ENCODE results near the gene FGD4.

Gene FGD4

DNA sequence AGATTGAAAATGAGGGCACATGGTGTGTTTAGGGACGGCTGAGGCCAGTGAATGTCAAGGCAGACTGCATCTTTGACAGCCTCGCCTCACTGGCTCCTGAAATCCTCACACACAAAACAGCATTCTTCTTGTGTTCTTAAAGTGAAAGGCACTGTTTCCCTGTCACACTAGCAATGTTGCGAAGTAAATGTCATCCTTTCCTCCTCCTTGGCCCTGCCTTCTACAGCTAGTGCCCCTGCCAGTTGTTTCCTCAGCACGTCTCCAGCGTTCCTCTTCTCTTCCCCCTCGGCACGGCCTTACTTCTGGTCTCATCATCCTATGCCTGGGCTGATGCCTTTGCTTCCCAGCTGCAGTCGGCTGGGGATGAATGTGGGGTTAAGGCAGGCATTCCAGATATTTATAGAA, 150.3 kb downstream of the FGD4 start:
- Histone ChIP-seq H3K4me2 (ENCODE audit: insufficient read depth, low read length) (no peak overlapping the region), H2AFZ (ENCODE audit: low read depth, low read length) (no peak overlapping the region), H3K27ac (ENCODE audit: low read length) (no peak overlapping the region), H3K79me2 (ENCODE audit: insufficient read depth, low read length) (no peaks in the 10 kb centered on the region), H3K4me3 (ENCODE audit: low read depth in 1 of 2, low read length in 2 of 2) (no peak overlapping the region), H3K27me3 (ENCODE audit: insufficient read depth, low read length, poor library complexity) (no peaks in the 10 kb centered on the region), H4K20me1 (ENCODE audit: insufficient read depth, low read length) (no peaks in the 10 kb centered on the region), H3K9me3 (ENCODE audit: insufficient read depth, low read length, severe bottlenecking) (no peaks in the 10 kb centered on the region), H3K4me1 (ENCODE audit: insufficient read depth, low read length) (no peaks in the 10 kb centered on the region), H3K36me3 (ENCODE audit: insufficient read depth, low read length) (no peaks in the 10 kb centered on the region), H3K9ac (ENCODE audit: low read depth, low read length) (no peak overlapping the region)
- ATAC-seq (ENCODE audit: insufficient read depth, low read depth) (no peak), DNase-seq (no peak)
- TF ChIP-seq, protein P1, sequence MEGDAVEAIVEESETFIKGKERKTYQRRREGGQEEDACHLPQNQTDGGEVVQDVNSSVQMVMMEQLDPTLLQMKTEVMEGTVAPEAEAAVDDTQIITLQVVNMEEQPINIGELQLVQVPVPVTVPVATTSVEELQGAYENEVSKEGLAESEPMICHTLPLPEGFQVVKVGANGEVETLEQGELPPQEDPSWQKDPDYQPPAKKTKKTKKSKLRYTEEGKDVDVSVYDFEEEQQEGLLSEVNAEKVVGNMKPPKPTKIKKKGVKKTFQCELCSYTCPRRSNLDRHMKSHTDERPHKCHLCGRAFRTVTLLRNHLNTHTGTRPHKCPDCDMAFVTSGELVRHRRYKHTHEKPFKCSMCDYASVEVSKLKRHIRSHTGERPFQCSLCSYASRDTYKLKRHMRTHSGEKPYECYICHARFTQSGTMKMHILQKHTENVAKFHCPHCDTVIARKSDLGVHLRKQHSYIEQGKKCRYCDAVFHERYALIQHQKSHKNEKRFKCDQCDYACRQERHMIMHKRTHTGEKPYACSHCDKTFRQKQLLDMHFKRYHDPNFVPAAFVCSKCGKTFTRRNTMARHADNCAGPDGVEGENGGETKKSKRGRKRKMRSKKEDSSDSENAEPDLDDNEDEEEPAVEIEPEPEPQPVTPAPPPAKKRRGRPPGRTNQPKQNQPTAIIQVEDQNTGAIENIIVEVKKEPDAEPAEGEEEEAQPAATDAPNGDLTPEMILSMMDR (IDR thresholded peaks at IDR 0.05; ENCODE audit: borderline replicate concordance, extremely low read depth, low read length, poor library complexity, severe bottlenecking): no peak
- TF ChIP-seq EZH2 (IDR thresholded peaks at IDR 0.05; ENCODE audit: borderline replicate concordance, low read depth, low read length, severe bottlenecking): no peak

DNA sequence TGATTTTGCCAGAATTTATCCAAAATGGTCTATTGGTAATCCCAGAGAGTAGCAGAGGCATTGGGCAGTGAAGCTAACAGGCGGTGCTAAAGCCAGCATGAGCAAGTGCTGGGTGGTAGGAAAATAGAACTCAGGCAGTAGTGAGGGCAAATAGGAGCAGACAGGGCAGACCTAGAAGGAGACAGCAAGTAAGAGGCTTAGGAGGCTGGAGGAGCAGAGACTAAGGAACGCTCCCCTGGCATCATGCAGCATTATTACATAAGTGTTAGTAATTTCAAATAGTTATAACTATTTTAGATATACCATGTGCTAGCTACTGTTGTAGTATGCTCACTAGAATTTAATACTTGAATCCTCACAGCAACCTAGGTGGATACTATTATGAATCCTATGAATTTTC, 151.7 kb downstream of the FGD4 start:
- no peak overlapping the region for H3K4me2 ChIP-seq (ENCODE audit: insufficient read depth, low read length)
- H3K79me2 ChIP-seq (ENCODE audit: insufficient read depth, low read length): no peaks in the 10 kb centered on the region
- H3K27ac ChIP-seq (ENCODE audit: low read length): no peak overlapping the region
- H2AFZ ChIP-seq (ENCODE audit: low read depth, low read length): no peak overlapping the region
- H3K9me3 ChIP-seq (ENCODE audit: insufficient read depth, low read length, severe bottlenecking): no peaks in the 10 kb centered on the region
- H3K27me3 ChIP-seq (ENCODE audit: insufficient read depth, low read length, poor library complexity): no peaks in the 10 kb centered on the region
- H3K9ac ChIP-seq (ENCODE audit: low read depth, low read length): no peak overlapping the region
- no peaks in the 10 kb centered on the region for H3K4me1 ChIP-seq (ENCODE audit: insufficient read depth, low read length)
- no peak for TF ChIP-seq EZH2 (IDR thresholded peaks at IDR 0.05; ENCODE audit: borderline replicate concordance, low read depth, low read length, severe bottlenecking)
- TF ChIP-seq, protein P1 (IDR thresholded peaks at IDR 0.05; ENCODE audit: borderline replicate concordance, extremely low read depth, low read length, poor library complexity, severe bottlenecking): no peak
- H4K20me1 ChIP-seq (ENCODE audit: insufficient read depth, low read length): no peaks in the 10 kb centered on the region
- no peaks in the 10 kb centered on the region for H3K36me3 ChIP-seq (ENCODE audit: insufficient read depth, low read length)
- ATAC-seq (ENCODE audit: insufficient read depth, low read depth): no peak
- H3K4me3 ChIP-seq (ENCODE audit: low read depth in 1 of 2, low read length in 2 of 2): no peak overlapping the region
- DNase-seq: no peak

DNA sequence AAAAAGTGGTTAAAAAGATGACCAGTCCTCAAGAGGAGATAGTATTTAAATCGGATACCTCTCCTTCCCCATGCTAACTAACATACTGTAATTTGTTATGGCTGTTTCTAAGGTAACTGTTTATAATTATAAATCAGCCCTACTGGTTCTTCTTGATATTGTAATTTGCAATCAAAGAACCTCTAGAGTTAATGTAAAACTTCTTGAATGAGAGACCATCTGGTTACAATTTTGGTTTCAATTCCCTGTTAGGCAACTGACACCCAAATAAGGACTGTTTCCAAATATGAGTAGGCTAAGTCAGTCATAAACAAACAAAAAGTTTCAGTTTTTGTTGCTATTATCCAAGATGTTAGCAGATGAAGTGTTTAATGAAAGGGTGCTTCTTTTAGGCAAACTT, 159.5 kb downstream of the FGD4 start:
- Histone ChIP-seq H3K79me2 (ENCODE audit: insufficient read depth, low read length) (no peaks in the 10 kb centered on the region), H3K27me3 (ENCODE audit: insufficient read depth, low read length, poor library complexity) (no peaks in the 10 kb centered on the region), H3K27ac (ENCODE audit: low read length) (no peak overlapping the region), H3K9ac (ENCODE audit: low read depth, low read length) (no peak overlapping the region), H3K36me3 (ENCODE audit: insufficient read depth, low read length) (no peaks in the 10 kb centered on the region), H3K4me2 (ENCODE audit: insufficient read depth, low read length) (no peak overlapping the region), H3K4me3 (ENCODE audit: low read depth in 1 of 2, low read length in 2 of 2) (no peak overlapping the region), H3K9me3 (ENCODE audit: insufficient read depth, low read length, severe bottlenecking) (no peaks in the 10 kb centered on the region), H4K20me1 (ENCODE audit: insufficient read depth, low read length) (no peaks in the 10 kb centered on the region), H2AFZ (ENCODE audit: low read depth, low read length) (no peak overlapping the region), H3K4me1 (ENCODE audit: insufficient read depth, low read length) (no peaks in the 10 kb centered on the region)
- ATAC-seq (ENCODE audit: insufficient read depth, low read depth) (no peak), DNase-seq (no peak)
- TF ChIP-seq EZH2 (IDR thresholded peaks at IDR 0.05; ENCODE audit: borderline replicate concordance, low read depth, low read length, severe bottlenecking): no peak
- TF ChIP-seq, protein P1 (IDR thresholded peaks at IDR 0.05; ENCODE audit: borderline replicate concordance, extremely low read depth, low read length, poor library complexity, severe bottlenecking): no peak

DNA sequence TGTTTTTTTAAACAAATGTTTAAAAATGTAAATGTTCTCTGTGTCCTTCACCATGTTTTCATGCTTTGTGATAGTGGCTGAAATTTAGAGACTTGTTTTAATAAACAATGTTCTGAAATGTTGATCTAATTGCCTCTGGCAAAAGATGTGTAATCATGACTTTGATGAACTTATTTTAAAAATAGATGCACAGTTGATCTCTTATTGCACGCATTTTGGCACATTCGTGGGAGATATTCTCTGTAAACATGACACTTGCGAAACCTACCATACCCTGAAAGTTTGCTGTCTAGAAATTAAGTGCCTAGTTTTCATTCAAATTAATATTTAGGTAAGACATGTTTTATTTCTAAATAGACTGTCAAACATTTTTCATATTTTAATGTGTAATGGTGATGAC, 160.1 kb downstream of the FGD4 start:
- no peaks in the 10 kb centered on the region for H3K4me1 ChIP-seq (ENCODE audit: insufficient read depth, low read length)
- no peaks in the 10 kb centered on the region for H3K9me3 ChIP-seq (ENCODE audit: insufficient read depth, low read length, severe bottlenecking)
- DNase-seq (no peak), ATAC-seq (ENCODE audit: insufficient read depth, low read depth) (no peak)
- no peak overlapping the region for H3K4me3 ChIP-seq (ENCODE audit: low read depth in 1 of 2, low read length in 2 of 2)
- no peaks in the 10 kb centered on the region for H3K36me3 ChIP-seq (ENCODE audit: insufficient read depth, low read length)
- H2AFZ ChIP-seq (ENCODE audit: low read depth, low read length): no peak overlapping the region
- H3K4me2 ChIP-seq (ENCODE audit: insufficient read depth, low read length): no peak overlapping the region
- TF ChIP-seq EZH2 (IDR thresholded peaks at IDR 0.05; ENCODE audit: borderline replicate concordance, low read depth, low read length, severe bottlenecking): no peak
- TF ChIP-seq, protein P1 (IDR thresholded peaks at IDR 0.05; ENCODE audit: borderline replicate concordance, extremely low read depth, low read length, poor library complexity, severe bottlenecking): no peak
- H4K20me1 ChIP-seq (ENCODE audit: insufficient read depth, low read length): no peaks in the 10 kb centered on the region
- H3K79me2 ChIP-seq (ENCODE audit: insufficient read depth, low read length): no peaks in the 10 kb centered on the region
- no peak overlapping the region for H3K9ac ChIP-seq (ENCODE audit: low read depth, low read length)
- no peak overlapping the region for H3K27ac ChIP-seq (ENCODE audit: low read length)
- no peaks in the 10 kb centered on the region for H3K27me3 ChIP-seq (ENCODE audit: insufficient read depth, low read length, poor library complexity)
